ENCODE data around the gene CDC45. TPM values are rescaled to one million over a fixed set of nuclear protein-coding genes. Genes with fewer than 3 reads are reported as not detected.

CDC45 gene
- total and polyA plus RNA-seq, 5 experiments from 2014 or later: 0.69 to 2.7 (median 1.5) TPM; not detected in 1

DNA sequence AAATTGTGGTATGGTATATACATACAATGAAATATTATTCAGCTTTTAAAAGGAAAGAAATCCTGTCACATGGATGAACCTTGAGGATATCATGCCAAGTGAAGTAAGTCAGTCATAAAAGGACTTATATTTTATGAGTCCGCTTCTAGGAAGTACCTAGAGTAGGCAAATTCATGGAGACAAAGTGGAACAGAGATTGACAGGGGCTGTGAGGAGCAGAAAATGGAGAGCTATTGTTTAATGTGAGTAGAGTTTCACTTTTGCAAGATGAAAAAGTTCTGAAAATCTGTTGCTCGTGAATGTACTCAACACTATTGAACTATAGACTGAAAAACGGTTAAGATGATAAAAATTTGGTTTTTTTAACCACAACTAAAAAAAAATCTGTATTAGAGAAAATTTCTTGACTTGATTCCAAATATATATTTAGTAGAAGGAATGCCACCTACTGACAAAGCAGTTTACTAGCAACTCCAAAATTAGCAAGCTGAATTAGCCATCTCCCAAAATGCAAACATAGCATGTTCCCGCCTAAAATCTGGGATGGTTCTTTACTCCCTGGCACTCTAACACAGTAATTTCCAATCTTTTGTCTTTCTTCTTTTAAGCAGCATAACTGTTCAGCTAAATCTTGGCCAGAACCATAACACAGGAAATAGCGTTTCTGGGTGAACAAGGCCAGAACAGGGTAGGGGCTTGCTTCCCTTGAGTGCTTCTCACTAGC lies 2.2 kb upstream of the CDC45 start:
- Mint-ChIP-seq H3K4me1 (peaks cover 21 to 39% (median 36%) of the 10 kb centered on the region in 4 donors), H3K9me3 (no peaks in the 10 kb centered on the region), H3K36me3 (peaks cover 0 to 16% (median 2%) of the 10 kb centered on the region in 3 donors), H3K4me3 (peak overlapping the region; percentile 70 to 98 (median 93)), H3K27me3 (no peaks in the 10 kb centered on the region), H3K27ac (peak overlapping the region; percentile 2 to 99 (median 86))
- no peak for ATAC-seq
- POLR2A ChIA-PET: interaction anchor here (0.6 to 3.2 kb wide), 7 partner anchors 30 to 464 kb away, joined by 3 to 16 read pairs (median 5); partner anchors contain the start of genes C22orf39, ESS2, HIRA and MRPL40
- DNase-seq: peak in 3 of 10 donors; percentile 12 to 22 (median 16)

DNA sequence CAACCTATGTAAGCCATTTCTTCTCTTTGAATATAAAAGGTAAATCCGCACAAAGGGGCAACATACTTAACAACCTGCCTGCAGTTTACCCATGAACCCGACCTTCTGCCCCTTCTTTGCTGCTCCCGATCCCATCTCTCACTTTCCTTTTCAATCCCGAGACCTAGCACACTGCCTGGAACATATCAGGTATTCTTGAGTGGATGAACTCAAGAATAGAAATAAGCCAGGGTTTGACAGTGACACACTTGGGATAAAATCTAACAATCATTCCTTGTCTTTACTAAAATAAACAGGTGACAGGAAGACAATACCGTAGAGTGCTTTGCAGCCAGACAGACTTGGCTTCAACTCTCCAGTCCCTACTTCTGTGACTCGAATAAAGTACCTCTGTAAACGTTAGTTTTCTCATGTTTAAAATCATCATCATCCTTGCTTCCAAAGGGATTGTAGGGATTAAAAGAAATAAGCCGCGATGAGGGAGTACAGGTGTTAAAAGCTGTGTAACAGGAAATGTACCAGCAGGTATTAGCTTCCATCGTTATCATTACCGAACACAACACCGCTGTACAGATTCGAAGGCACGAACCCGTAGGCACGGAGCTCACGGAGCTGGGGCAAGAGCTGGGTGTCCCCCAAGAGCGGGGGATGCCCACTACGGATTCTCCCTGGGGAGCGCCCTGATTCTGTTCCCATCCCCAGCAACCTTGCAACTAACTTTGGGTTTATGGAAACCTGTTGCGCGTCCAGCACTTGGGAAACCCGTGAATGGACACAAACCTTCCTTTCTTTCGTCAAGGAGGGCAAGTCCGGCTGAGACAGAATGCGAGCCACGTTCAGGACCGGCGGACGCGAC lies 1.4 kb upstream of the CDC45 start:
- peaks cover 0 to 13% (median 2%) of the 10 kb centered on the region in 3 donors for H3K36me3 Mint-ChIP-seq
- peaks cover 21 to 39% (median 35%) of the 10 kb centered on the region in 4 donors for H3K4me1 Mint-ChIP-seq
- H3K4me3 Mint-ChIP-seq: peak overlapping the region; percentile 70 to 98 (median 93)
- ATAC-seq: no peak
- peak overlapping the region; percentile 2 to 99 (median 86) for H3K27ac Mint-ChIP-seq
- no peaks in the 10 kb centered on the region for H3K9me3 Mint-ChIP-seq
- no peaks in the 10 kb centered on the region for H3K27me3 Mint-ChIP-seq
- DNase-seq: peak in 5 of 10 donors; percentile 8 to 41 (median 27)
- POLR2A ChIA-PET: interaction anchor here (0.6 to 3.2 kb wide), 6 partner anchors 31 to 465 kb away, joined by 3 to 16 read pairs (median 6); partner anchors contain the start of genes C22orf39, ESS2, HIRA and MRPL40

DNA sequence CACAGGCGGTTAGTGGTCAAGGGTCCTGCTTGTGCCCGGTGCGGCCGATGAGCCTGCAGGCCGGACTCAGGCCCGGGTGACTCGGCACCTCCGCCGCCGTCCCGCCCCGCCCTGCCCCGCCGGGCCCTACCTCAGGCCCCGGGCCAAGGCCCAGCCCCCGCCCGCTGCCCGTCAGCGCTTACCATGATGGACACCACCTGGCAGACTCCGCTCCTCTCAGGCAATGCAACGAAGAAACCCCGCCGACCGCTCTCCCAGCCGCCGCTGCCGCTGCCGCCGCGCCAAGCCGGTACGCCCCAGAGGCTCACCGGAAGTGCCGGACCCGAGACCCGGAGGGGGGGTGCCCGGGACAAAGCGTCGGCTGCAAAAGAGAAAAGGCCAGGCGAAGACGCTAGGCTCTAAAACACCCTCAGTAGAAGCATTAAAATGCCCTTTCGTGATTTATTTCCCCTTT lies 792 bp upstream of the CDC45 start, which contains the start of gene UFD1:
UFD1 (minus strand) TSS at position 293 of the 454 bp plus-strand sequence; CDS start at position 185, 108 bp downstream.
- Mint-ChIP-seq H3K4me1 (peaks cover 19 to 36% (median 33%) of the 10 kb centered on the region in 4 donors), H3K9me3 (no peaks in the 10 kb centered on the region)
- POLR2A ChIA-PET: interaction anchor here (0.7 to 3.2 kb wide), 13 partner anchors 9 to 368 kb away, joined by 3 to 29 read pairs (median 3); partner anchors contain the start of genes C22orf39, DGCR2, ESS2 and HIRA

DNA sequence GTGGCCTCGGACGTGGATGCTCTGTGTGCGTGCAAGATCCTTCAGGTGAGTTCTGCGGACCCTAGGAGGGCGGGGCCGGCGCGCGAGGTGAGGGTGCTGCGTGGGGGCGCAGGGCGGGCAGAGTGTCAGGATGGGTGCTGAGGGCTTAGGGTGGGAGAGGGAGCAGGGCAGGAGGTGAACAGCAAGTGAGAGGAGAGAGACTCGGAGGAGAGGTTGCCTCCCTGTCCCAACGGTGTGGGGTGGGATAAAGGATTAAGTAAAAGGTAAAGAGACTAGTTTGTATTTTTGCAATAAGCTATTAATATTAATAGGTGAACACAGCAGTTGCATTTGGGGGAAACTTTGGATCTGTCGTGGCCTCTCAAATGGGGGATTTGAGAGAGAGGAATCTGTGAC lies 451 bp downstream of the CDC45 start:
- no peaks in the 10 kb centered on the region for H3K9me3 Mint-ChIP-seq
- H3K27ac Mint-ChIP-seq: peak overlapping the region in 8 of 10 donors; percentile 20 to 100 (median 99)
- ATAC-seq (no peak), DNase-seq (peak in 2 of 10 donors; percentile 8 to 11)
- peak overlapping the region; percentile 92 to 98 (median 96) for H3K4me3 Mint-ChIP-seq
- H3K36me3 Mint-ChIP-seq: no peaks in the 10 kb centered on the region
- H3K27me3 Mint-ChIP-seq: no peaks in the 10 kb centered on the region
- POLR2A ChIA-PET: interaction anchor here (0.9 to 3.2 kb wide), 9 partner anchors 27 to 358 kb away, joined by 3 to 29 read pairs (median 5); partner anchors contain the start of genes C22orf39, DGCR2, ESS2 and HIRA
- peaks cover 18 to 33% (median 32%) of the 10 kb centered on the region in 4 donors for H3K4me1 Mint-ChIP-seq

More for the DNA sequence above, 792 bp upstream of the CDC45 start, which contains the start of gene UFD1:
- peak in 9 of 10 donors; percentile 66 to 87 (median 77) for DNase-seq
- Mint-ChIP-seq H3K36me3 (peaks cover 0 to 7% (median 1%) of the 10 kb centered on the region in 3 donors), H3K4me3 (peak within 1 kb of the TSS; percentile 92 to 98 (median 96)), H3K27ac (peak within 1 kb of the TSS; percentile 98 to 100 (median 100)), H3K27me3 (no peaks in the 10 kb centered on the region)
- peak; percentile 60 to 66 for ATAC-seq

DNA sequence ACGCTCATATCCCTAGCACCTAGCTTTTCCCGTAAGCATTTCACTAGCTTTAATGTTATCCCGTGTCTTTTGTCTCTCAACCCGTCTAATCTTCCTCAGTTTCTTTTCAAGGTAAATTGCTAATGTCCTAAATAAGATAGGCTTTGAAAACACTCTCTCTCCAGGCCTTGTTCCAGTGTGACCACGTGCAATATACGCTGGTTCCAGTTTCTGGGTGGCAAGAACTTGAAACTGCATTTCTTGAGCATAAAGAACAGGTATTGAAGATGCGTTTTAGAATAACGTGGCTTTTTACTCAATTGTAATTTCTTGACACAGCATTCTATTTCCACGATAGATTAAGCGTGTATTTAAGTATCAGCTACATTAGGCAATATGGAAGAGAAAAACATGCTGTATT lies 1.1 kb downstream of the CDC45 start:
- no peaks in the 10 kb centered on the region for H3K27me3 Mint-ChIP-seq
- H3K4me3 Mint-ChIP-seq: peak overlapping the region in 9 of 10 donors; percentile 51 to 98 (median 97)
- H3K27ac Mint-ChIP-seq: peak overlapping the region in 1 of 10 donors; percentile 90
- H3K9me3 Mint-ChIP-seq: no peaks in the 10 kb centered on the region
- peaks cover 16 to 27% (median 26%) of the 10 kb centered on the region in 4 donors for H3K4me1 Mint-ChIP-seq
- ATAC-seq: no peak
- no peaks in the 10 kb centered on the region for H3K36me3 Mint-ChIP-seq
- DNase-seq: no peak
- POLR2A ChIA-PET: no interaction called here

DNA sequence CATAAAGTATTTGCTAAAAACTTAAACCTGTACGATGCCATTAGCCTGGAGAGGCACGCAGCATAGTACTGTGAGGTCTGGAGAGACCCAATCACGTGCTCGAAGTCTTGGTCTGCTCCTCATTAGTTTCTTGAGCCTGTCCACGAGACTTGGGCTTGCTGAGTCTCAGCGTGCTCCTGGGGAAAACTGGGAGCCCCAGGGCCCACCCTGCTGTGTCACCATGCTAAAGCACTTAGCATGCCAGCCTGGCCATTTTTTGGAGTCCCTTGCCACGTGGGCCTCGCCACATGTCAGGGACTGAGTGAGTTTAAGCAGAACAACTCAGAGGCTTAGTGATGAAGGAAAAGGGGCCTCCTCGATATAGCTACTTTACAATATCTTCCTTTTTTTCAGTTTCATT lies 2.6 kb downstream of the CDC45 start:
- Mint-ChIP-seq H3K4me1 (peaks cover 11 to 18% (median 17%) of the 10 kb centered on the region in 4 donors), H3K36me3 (no peaks in the 10 kb centered on the region), H3K27ac (no peak overlapping the region), H3K27me3 (no peaks in the 10 kb centered on the region), H3K4me3 (no peak overlapping the region), H3K9me3 (no peaks in the 10 kb centered on the region)
- DNase-seq (no peak), ATAC-seq (no peak)
- POLR2A ChIA-PET: no interaction called here

DNA sequence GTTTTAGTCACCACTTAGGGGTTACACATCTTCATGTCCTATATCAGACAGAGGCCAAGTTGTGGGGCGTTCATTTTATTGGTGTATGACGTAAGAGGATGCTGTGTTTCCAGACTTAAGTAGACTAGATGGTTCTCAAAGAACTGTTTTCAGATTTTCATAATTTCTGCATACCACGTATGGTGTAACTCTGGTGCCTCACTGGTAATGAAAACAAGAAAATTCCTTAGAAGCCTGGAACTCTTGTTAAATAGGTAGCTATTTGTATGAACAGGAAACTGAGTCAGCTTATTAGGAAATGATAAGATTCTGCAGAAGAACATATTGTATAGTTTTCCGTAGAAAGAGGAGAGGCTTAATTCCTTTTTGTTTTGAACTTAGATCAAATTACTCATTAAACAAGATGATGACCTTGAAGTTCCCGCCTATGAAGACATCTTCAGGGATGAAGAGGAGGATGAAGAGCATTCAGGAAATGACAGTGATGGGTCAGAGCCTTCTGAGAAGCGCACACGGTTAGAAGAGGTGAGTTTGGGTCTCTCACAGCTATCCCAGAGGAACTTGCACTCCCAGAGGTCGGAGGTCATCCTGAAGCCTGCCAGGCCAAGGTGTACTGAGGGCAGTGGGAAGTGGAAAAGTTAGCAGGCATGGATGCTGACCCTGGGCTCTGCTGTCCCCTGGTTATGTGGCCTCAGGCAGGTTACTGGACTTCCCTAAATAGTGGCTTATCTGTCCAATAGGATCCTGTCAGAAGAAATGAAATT lies 3.9 kb downstream of the CDC45 start:
- H3K27ac Mint-ChIP-seq: peak overlapping the region in 1 of 10 donors; percentile 35
- POLR2A ChIA-PET: no interaction called here
- H3K4me3 Mint-ChIP-seq: no peak overlapping the region
- DNase-seq: no peak
- H3K4me1 Mint-ChIP-seq: peaks cover 4 to 8% (median 7%) of the 10 kb centered on the region in 4 donors
- ATAC-seq: no peak
- H3K27me3 Mint-ChIP-seq: no peaks in the 10 kb centered on the region
- H3K36me3 Mint-ChIP-seq: no peaks in the 10 kb centered on the region
- no peaks in the 10 kb centered on the region for H3K9me3 Mint-ChIP-seq

DNA sequence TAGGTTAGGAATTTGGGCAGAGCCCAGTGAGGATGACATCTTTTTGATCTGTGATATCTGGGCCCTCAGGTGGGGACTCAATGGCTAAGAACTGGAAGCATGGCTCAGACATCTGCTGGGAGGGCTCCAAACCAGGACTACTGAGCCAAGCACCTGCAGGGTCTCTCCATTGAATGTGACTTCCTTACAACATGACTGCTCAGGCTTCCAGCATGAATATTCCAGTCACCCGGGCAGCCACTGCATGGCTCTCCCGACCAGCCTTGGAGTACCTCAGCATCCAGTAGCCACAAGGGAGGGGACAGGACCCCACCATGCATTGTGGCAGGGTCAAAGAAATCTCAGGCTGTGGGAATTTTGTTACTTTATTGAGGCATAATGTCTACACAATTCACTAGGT lies 8.6 kb downstream of the CDC45 start:
- Mint-ChIP-seq H3K36me3 (no peaks in the 10 kb centered on the region), H3K4me3 (no peak overlapping the region), H3K4me1 (peaks cover 0 to 2% (median 0%) of the 10 kb centered on the region in 4 donors), H3K27ac (peak overlapping the region in 1 of 10 donors; percentile 22), H3K27me3 (no peaks in the 10 kb centered on the region), H3K9me3 (no peaks in the 10 kb centered on the region)
- no peak for DNase-seq
- POLR2A ChIA-PET: interaction anchor here (1.1 kb wide), 1 partner anchor 9 kb away, joined by 3 read pairs; the partner anchor contains the start of gene CDC45
- no peak for ATAC-seq

DNA sequence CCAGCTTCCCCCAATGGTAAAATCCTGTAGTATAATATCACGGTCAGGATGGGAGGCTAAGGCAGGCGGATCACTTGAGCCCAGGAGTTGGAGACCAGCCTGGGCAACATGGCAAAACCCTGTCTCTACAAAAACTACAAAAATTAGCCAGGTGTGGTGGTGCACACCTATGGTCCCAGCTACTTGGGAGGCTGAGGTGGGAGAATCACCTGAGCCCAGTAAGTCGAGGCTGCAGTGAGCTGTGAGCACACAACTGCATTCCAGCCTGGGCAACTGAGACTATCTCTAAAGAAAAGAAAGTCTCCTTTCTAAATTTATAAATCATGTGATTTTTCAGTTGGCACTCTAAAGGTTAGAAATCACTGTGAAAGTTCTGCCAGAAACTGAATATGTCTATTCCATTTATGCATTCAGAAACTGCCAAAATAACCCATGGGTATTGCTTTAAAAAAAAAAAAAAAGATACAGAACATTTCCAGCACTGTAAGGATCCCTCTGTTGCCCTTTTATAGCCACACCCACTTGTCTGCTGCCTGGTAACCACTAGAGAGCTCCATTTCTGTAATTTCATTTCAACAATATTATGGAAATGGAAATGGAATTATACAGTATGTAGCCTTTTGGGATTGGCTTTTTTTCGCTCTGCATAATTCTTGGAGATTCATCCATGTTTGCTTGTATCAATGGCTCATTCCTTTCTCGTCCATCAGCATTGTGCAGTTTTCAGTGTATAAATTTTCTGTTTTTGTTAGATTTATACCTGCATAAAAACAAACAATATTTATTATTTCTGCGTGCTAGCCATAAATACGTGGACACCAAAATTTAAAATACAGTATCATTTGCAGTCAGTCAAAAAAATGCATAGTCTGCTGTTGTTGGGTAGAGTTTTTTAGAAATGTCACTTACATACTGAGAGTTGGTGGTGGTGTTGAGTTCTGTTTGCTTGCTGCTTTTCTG lies 9.4 kb downstream of the CDC45 start:
- Mint-ChIP-seq H3K27me3 (no peaks in the 10 kb centered on the region), H3K27ac (peak overlapping the region in 1 of 10 donors; percentile 22), H3K4me3 (no peak overlapping the region), H3K36me3 (no peaks in the 10 kb centered on the region), H3K9me3 (no peaks in the 10 kb centered on the region), H3K4me1 (peaks cover 0 to 2% (median 0%) of the 10 kb centered on the region in 4 donors)
- POLR2A ChIA-PET: interaction anchor here (0.6 kb wide), 1 partner anchor 51 kb away, joined by 3 read pairs; no protein-coding TSS in a partner anchor
- DNase-seq (no peak), ATAC-seq (peak; percentile 42 to 47)

DNA sequence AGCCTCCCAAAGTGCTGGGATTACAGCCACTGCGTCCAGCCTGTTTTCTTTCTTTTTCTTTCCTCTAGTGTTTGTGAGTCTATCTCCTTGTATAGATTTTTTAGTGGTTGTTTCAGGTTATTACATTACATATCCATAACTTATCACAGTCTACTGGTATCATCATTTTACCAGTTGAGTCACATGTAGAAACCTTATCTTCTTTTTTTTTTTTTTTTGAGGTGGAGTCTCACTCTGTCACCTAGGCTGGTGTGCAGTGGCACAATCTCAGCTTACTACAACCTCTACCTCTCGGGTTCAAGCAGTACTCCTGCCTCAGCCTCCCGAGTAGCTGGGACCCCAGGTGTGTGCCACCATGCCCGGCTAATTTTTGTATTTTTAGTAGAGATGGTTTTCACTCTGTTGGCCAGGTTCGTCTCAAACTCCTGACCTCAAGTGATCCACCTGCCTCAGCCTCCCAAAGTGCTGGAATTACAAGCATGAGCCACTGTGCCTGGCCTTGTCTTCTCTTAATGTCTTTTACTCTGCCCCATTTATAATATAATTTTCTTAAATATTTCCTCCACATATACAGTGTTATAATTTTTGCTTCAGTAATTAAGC lies 11.0 kb downstream of the CDC45 start:
- H3K27ac Mint-ChIP-seq: no peak overlapping the region
- no peak for ATAC-seq
- POLR2A ChIA-PET: no interaction called here

More for the DNA sequence above, 11.0 kb downstream of the CDC45 start:
- no peak for DNase-seq
- Mint-ChIP-seq H3K9me3 (no peaks in the 10 kb centered on the region), H3K4me3 (no peak overlapping the region), H3K4me1 (peaks cover under 1 to 5% (median 2%) of the 10 kb centered on the region in 4 donors), H3K27me3 (no peaks in the 10 kb centered on the region), H3K36me3 (no peaks in the 10 kb centered on the region)
